ENCODE data around the gene GSX1. TPM values are rescaled to one million over a fixed set of nuclear protein-coding genes. Genes with fewer than 3 reads are reported as not detected.

GSX1 gene
- total and polyA plus RNA-seq, 9 donors, result not detected

GRCh38 chr13:27791146-27791900, 960 bp upstream of the GSX1 start:
- intact Hi-C loops (cut with DNase I), result no loop called here
- H3K4me1 ChIP-seq (ENCODE audit: insufficient read depth), result peaks cover 5% of the 10 kb centered on the region

GRCh38 chr13:27791901-27792392, 336 bp upstream of the GSX1 start:
- no peaks in the 10 kb centered on the region for H3K36me3 ChIP-seq
- no peak for DNase-seq
- intact Hi-C loops (cut with DNase I), result no loop called here
- no peak overlapping the region for H3K4me3 ChIP-seq
- H3K27ac ChIP-seq, result no peak overlapping the region
- peaks cover 5% of the 10 kb centered on the region for H3K27me3 ChIP-seq
- TF ChIP-seq CTCF (IDR thresholded peaks at IDR 0.05) (no peak), POLR2A (IDR thresholded peaks at IDR 0.05) (no peak), EP300 (IDR thresholded peaks at IDR 0.05) (no peak)
- WGBS, 3 donors, result 8 to 11% (median 9%) methylated on average over 22 of the region's 22 CpGs
- H3K4me1 ChIP-seq (ENCODE audit: insufficient read depth), result peaks cover 5% of the 10 kb centered on the region
- H3K9me3 ChIP-seq, result peaks cover 0 to 4% of the 10 kb centered on the region in 2 donors

More at GRCh38 chr13:27791146-27791900, 960 bp upstream of the GSX1 start:
- WGBS, 3 donors, result 3 to 4% (median 4%) methylated on average over 36 of the region's 36 CpGs
- no peak overlapping the region for H3K27ac ChIP-seq
- no peak for TF ChIP-seq CTCF (IDR thresholded peaks at IDR 0.05)
- TF ChIP-seq EP300 (IDR thresholded peaks at IDR 0.05), result no peak
- no peak for TF ChIP-seq POLR2A (IDR thresholded peaks at IDR 0.05)
- peaks cover 0 to 4% of the 10 kb centered on the region in 2 donors for H3K9me3 ChIP-seq
- peak overlapping the region; percentile 24 for H3K4me3 ChIP-seq
- H3K27me3 ChIP-seq, result peaks cover 5% of the 10 kb centered on the region
- DNase-seq, result no peak
- no peaks in the 10 kb centered on the region for H3K36me3 ChIP-seq

- H3K4me3 ChIP-seq, result no peak overlapping the region
- intact Hi-C loops (cut with DNase I), result no loop called here
- no peaks in the 10 kb centered on the region for H3K36me3 ChIP-seq
- DNase-seq, result no peak
- peaks cover 5% of the 10 kb centered on the region for H3K4me1 ChIP-seq (ENCODE audit: insufficient read depth)
- no peak overlapping the region for H3K27ac ChIP-seq
- H3K9me3 ChIP-seq, result no peaks in the 10 kb centered on the region
- TF ChIP-seq CTCF (IDR thresholded peaks at IDR 0.05) (no peak), EP300 (IDR thresholded peaks at IDR 0.05) (no peak), POLR2A (IDR thresholded peaks at IDR 0.05) (no peak)
- WGBS, 3 donors, result 1 to 4% (median 2%) methylated on average over 46 to 63 of the region's 63 CpGs
- peaks cover 5% of the 10 kb centered on the region for H3K27me3 ChIP-seq
Measured at GRCh38 chr13:27793507-27794367, 1.5 kb downstream of the GSX1 start.

- Histone ChIP-seq H3K9me3 (no peaks in the 10 kb centered on the region), H3K27ac (no peak overlapping the region), H3K27me3 (peaks cover 5% of the 10 kb centered on the region), H3K36me3 (no peaks in the 10 kb centered on the region), H3K4me3 (no peak overlapping the region), H3K4me1 (ENCODE audit: insufficient read depth) (peaks cover 5% of the 10 kb centered on the region)
- intact Hi-C loops (cut with DNase I), result no loop called here
- no peak for DNase-seq
- 4% methylated on average over 11 of the region's 11 CpGs for WGBS, 3 donors
- TF ChIP-seq EP300 (IDR thresholded peaks at IDR 0.05) (no peak), POLR2A (IDR thresholded peaks at IDR 0.05) (no peak), CTCF (IDR thresholded peaks at IDR 0.05) (no peak)
Measured at GRCh38 chr13:27794368-27794691, 2.0 kb downstream of the GSX1 start.
